ENCODE results near the gene BTLA. TPM values are rescaled to one million over a fixed set of nuclear protein-coding genes. Genes with fewer than 3 reads are reported as not detected.

BTLA gene
- total RNA-seq, 1 experiment from 2014 or later = not detected

DNA sequence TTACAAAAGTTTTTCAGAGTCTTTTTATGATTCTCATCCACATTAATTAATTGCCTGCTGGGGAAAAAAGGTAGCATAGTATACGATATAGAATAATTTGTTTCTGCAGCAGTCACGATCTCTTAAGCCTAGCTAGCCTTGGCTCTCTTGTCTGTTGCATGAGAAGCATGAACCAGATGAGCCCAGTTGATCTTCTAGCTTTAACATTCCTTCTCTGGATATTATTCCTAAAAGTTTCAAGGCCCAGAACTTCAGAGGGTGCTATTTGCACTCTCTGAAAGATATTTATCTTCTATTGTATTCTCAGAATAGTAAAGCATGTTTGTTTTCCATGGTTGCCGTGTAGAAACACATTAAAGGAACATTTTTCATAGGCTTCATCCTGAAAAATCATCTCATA lies 69.3 kb downstream of the BTLA start:
- no TSS peak for BruUV-seq (replicated peaks)
- CTCF ChIA-PET = no interaction called here
- Histone ChIP-seq H3K9me3 (ENCODE audit: low read length) (no peaks in the 10 kb centered on the region), H3K36me3 (ENCODE audit: low read depth, low read length) (no peaks in the 10 kb centered on the region), H3K79me2 (ENCODE audit: low read length) (no peaks in the 10 kb centered on the region), H3K27ac (ENCODE audit: low read length) (no peak overlapping the region), H3K9ac (ENCODE audit: low read length) (no peak overlapping the region), H3F3A (ENCODE audit: low read length, unreplicated experiment) (no peaks in the 10 kb centered on the region), H3K4me2 (ENCODE audit: low read length) (no peak overlapping the region), H3K4me1 (ENCODE audit: insufficient read depth, low read length) (no peaks in the 10 kb centered on the region), H4K20me1 (ENCODE audit: low read length) (no peaks in the 10 kb centered on the region), H3K4me3 (ENCODE audit: low read length) (no peak overlapping the region), H3K9me2 (replicated peaks; ENCODE audit: low read length) (no peaks in the 10 kb centered on the region), H2AFZ (ENCODE audit: low read length) (no peak overlapping the region), H3K27me3 (ENCODE audit: low read length) (peaks cover 35% of the 10 kb centered on the region)
- ATAC-seq (no peak), DNase-seq (no peak)
- POLR2A ChIA-PET (ENCODE audit: unreplicated experiment) = no interaction called here
- no peak for TF ChIP-seq EZH2 (IDR thresholded peaks at IDR 0.05; ENCODE audit: low read length, unreplicated experiment)
- TF ChIP-seq EZH2phosphoT487 (IDR thresholded peaks at IDR 0.05; ENCODE audit: borderline replicate concordance, low read length) = no peak
- TF ChIP-seq, protein P1, sequence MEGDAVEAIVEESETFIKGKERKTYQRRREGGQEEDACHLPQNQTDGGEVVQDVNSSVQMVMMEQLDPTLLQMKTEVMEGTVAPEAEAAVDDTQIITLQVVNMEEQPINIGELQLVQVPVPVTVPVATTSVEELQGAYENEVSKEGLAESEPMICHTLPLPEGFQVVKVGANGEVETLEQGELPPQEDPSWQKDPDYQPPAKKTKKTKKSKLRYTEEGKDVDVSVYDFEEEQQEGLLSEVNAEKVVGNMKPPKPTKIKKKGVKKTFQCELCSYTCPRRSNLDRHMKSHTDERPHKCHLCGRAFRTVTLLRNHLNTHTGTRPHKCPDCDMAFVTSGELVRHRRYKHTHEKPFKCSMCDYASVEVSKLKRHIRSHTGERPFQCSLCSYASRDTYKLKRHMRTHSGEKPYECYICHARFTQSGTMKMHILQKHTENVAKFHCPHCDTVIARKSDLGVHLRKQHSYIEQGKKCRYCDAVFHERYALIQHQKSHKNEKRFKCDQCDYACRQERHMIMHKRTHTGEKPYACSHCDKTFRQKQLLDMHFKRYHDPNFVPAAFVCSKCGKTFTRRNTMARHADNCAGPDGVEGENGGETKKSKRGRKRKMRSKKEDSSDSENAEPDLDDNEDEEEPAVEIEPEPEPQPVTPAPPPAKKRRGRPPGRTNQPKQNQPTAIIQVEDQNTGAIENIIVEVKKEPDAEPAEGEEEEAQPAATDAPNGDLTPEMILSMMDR (conservative IDR thresholded peaks at IDR 0.05; ENCODE audit: low read depth, low read length) = no peak
- intact Hi-C loops (cut with micrococcal nuclease) = no loop called here

DNA sequence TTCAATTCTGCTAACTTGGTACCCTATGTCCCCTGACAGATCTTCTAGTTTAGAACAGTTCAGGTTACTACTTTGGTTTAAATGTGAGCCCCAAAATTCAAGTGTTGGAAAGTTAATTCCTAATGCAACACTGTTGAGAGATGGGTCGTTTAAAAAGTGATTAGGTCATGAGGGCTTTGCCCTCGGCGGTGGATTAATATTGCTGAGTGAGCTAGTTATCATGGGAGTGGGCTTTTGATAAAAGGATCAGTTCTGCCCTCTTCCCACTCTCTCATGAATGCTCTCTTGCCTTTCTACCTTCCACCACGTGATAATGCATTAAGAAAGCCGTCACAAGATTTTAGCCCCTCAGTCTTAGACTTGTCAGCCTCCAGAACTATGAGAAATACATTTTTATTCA lies 72.1 kb downstream of the BTLA start:
- Histone ChIP-seq H4K20me1 (ENCODE audit: low read length) (no peaks in the 10 kb centered on the region), H3K27ac (ENCODE audit: low read length) (no peak overlapping the region), H3K4me2 (ENCODE audit: low read length) (no peak overlapping the region), H3K4me1 (ENCODE audit: insufficient read depth, low read length) (no peaks in the 10 kb centered on the region), H3F3A (ENCODE audit: low read length, unreplicated experiment) (no peaks in the 10 kb centered on the region), H3K9ac (ENCODE audit: low read length) (no peak overlapping the region), H3K9me3 (ENCODE audit: low read length) (no peaks in the 10 kb centered on the region), H3K79me2 (ENCODE audit: low read length) (no peaks in the 10 kb centered on the region), H3K9me2 (replicated peaks; ENCODE audit: low read length) (no peaks in the 10 kb centered on the region), H3K36me3 (ENCODE audit: low read depth, low read length) (no peaks in the 10 kb centered on the region), H2AFZ (ENCODE audit: low read length) (no peak overlapping the region), H3K27me3 (ENCODE audit: low read length) (peaks cover 45% of the 10 kb centered on the region), H3K4me3 (ENCODE audit: low read length) (no peak overlapping the region)
- DNase-seq (no peak), ATAC-seq (no peak)
- intact Hi-C loops (cut with micrococcal nuclease) = no loop called here
- CTCF ChIA-PET = no interaction called here
- TF ChIP-seq EZH2 (IDR thresholded peaks at IDR 0.05; ENCODE audit: low read length, unreplicated experiment) (no peak), EZH2phosphoT487 (IDR thresholded peaks at IDR 0.05; ENCODE audit: borderline replicate concordance, low read length) (no peak)
- TF ChIP-seq, protein P1 (conservative IDR thresholded peaks at IDR 0.05; ENCODE audit: low read depth, low read length) = no peak
- POLR2A ChIA-PET (ENCODE audit: unreplicated experiment) = no interaction called here
- no TSS peak for BruUV-seq (replicated peaks)

DNA sequence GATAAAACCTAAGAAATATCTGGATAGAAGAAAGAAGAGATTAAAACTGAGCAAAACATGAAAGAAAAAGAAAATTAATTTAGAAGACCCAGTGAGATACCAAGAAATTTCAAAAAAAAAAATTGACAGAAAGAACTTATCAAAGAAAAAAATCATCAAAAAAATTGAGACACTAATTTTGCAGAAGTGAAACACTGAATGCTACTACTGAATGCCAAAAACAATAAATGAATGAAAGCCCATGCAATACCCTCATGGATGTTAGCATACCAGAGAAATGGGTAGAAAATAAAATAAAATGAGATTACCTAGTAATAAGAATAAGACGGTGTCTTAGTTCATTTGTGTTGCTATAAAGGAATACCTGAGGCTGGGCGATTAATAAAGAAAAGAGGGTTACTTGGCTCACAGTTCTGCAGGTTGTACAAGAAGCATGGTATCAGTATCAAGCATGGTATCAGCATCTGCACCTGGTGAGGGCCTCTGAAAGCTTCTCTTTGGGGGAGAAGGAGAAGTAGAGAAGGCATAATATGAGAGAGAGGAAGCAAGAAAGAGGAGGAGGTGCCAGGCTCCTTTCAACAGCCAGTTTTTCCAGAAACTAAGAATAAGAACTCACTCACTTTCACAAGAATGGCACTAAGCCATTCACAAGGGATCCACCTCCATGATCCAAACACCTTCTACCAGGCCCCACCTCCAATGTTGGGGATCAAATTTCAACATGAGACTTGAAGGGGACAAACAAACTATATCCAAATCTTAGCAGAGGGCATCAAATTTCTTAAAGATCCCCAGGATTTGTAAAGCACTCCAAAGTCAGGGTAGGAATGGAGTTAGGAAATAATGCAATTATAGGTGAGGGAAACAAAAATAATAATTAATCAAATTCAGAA lies 73.2 kb downstream of the BTLA start:
- H3K9ac ChIP-seq (ENCODE audit: low read length) = no peak overlapping the region
- H3K9me2 ChIP-seq (replicated peaks; ENCODE audit: low read length) = no peaks in the 10 kb centered on the region
- H3K36me3 ChIP-seq (ENCODE audit: low read depth, low read length) = no peaks in the 10 kb centered on the region
- ChIA-PET POLR2A (ENCODE audit: unreplicated experiment) (no interaction called here), CTCF (no interaction called here)
- ATAC-seq (no peak), DNase-seq (no peak)
- H3K27ac ChIP-seq (ENCODE audit: low read length) = no peak overlapping the region
- intact Hi-C loops (cut with micrococcal nuclease) = no loop called here
- H3K27me3 ChIP-seq (ENCODE audit: low read length) = peaks cover 45% of the 10 kb centered on the region
- no TSS peak for BruUV-seq (replicated peaks)
- no peak overlapping the region for H3K4me2 ChIP-seq (ENCODE audit: low read length)
- H3F3A ChIP-seq (ENCODE audit: low read length, unreplicated experiment) = no peaks in the 10 kb centered on the region
- H3K4me1 ChIP-seq (ENCODE audit: insufficient read depth, low read length) = no peaks in the 10 kb centered on the region
- no peaks in the 10 kb centered on the region for H3K79me2 ChIP-seq (ENCODE audit: low read length)
- H3K9me3 ChIP-seq (ENCODE audit: low read length) = no peaks in the 10 kb centered on the region
- H2AFZ ChIP-seq (ENCODE audit: low read length) = no peak overlapping the region
- no peak overlapping the region for H3K4me3 ChIP-seq (ENCODE audit: low read length)
- TF ChIP-seq EZH2phosphoT487 (IDR thresholded peaks at IDR 0.05; ENCODE audit: borderline replicate concordance, low read length) (no peak), EZH2 (IDR thresholded peaks at IDR 0.05; ENCODE audit: low read length, unreplicated experiment) (no peak)
- TF ChIP-seq, protein P1 (conservative IDR thresholded peaks at IDR 0.05; ENCODE audit: low read depth, low read length) = no peak
- H4K20me1 ChIP-seq (ENCODE audit: low read length) = no peaks in the 10 kb centered on the region

Measured in PC-3 (cell line).